ENCODE measurements around the gene THSD4.

The THSD4 gene

GRCh38 chr15:71607383-71607782 is 492.1 kb downstream of the THSD4 start:
- Histone ChIP-seq H3K9me3 (ENCODE audit: control insufficient read depth, low read length) (no peaks in the 10 kb centered on the region), H3K9ac (ENCODE audit: low read length) (no peak overlapping the region), H3K27me3 (ENCODE audit: control insufficient read depth, insufficient read depth, low read length) (no peaks in the 10 kb centered on the region), H3K36me3 (ENCODE audit: control insufficient read depth, insufficient read depth, low read length) (no peaks in the 10 kb centered on the region), H3K4me3 (ENCODE audit: low read length) (no peak overlapping the region), H3K4me1 (ENCODE audit: control insufficient read depth, insufficient read depth, low read length) (peaks cover 13% of the 10 kb centered on the region)

- H3K9ac ChIP-seq (ENCODE audit: low read length) = no peak overlapping the region
- H3K4me1 ChIP-seq (ENCODE audit: control insufficient read depth, insufficient read depth, low read length) = peaks cover 19% of the 10 kb centered on the region
- no peaks in the 10 kb centered on the region for H3K9me3 ChIP-seq (ENCODE audit: control insufficient read depth, low read length)
- no peak overlapping the region for H3K4me3 ChIP-seq (ENCODE audit: low read length)
- no peaks in the 10 kb centered on the region for H3K27me3 ChIP-seq (ENCODE audit: control insufficient read depth, insufficient read depth, low read length)
- no peaks in the 10 kb centered on the region for H3K36me3 ChIP-seq (ENCODE audit: control insufficient read depth, insufficient read depth, low read length)
Observed at GRCh38 chr15:71610728-71611552, 495.7 kb downstream of the THSD4 start.

DNA sequence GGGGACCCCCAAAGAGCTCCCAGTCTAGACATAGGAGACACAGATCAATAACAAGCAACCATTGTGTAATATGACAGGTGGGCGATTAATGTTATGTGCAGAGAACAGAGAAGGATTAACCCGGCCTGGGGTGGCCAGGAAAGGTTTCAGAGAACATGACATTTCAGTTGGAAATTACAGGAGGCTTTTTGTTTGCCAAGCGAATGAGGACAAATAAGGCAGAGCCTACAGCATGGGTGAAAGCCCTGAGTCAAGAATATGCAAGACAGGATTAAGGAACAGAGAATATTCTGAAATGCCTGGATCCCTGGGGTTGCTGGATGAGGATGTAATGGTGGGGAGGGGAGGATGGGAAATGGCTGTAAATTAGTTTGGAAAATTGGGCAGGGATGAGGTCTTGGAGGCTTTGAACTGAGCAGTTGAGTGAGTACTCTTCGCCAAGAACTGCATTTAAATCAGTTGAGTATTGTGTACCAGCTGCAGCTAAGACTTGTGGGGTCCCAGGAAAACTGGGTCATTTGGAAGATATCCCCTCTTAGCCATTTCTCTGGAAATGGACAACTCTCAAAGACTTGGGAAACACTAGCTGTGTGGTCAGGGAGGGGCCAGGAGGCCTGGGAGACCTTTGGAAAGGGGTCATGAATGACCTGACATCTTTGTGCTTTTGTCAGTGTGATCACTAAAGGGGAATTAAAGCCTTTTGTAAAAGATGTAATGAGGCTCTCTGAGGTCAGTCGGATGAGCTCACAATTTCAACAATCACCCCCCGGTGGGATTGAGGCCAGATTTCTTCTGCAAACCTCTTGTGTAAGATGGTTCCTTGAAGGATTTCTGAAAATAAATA is 496.5 kb downstream of the THSD4 start:
- Histone ChIP-seq H3K36me3 (ENCODE audit: control insufficient read depth, insufficient read depth, low read length) (no peaks in the 10 kb centered on the region), H3K27me3 (ENCODE audit: control insufficient read depth, insufficient read depth, low read length) (no peaks in the 10 kb centered on the region), H3K9ac (ENCODE audit: low read length) (no peak overlapping the region), H3K4me3 (ENCODE audit: low read length) (no peak overlapping the region), H3K4me1 (ENCODE audit: control insufficient read depth, insufficient read depth, low read length) (peaks cover 19% of the 10 kb centered on the region), H3K9me3 (ENCODE audit: control insufficient read depth, low read length) (no peaks in the 10 kb centered on the region)

DNA sequence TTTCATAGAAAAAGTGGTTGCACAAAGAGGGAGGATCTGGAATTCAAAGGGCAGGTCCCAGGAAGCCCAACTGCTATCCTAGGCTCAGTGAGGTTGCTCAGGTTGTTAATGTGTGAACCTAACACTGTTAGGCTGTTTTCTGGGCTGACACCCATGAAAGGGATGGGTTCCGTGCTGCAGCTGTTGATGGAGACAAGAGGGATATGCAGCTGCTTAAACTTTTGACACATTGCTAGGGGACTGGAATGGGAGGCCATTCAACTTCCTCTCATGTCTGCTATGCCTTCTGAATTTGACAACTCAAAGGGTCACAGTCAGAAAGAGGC is 497.1 kb downstream of the THSD4 start:
- H3K36me3 ChIP-seq (ENCODE audit: control insufficient read depth, insufficient read depth, low read length) = no peaks in the 10 kb centered on the region
- H3K27me3 ChIP-seq (ENCODE audit: control insufficient read depth, insufficient read depth, low read length) = no peaks in the 10 kb centered on the region
- peaks cover 19% of the 10 kb centered on the region for H3K4me1 ChIP-seq (ENCODE audit: control insufficient read depth, insufficient read depth, low read length)
- no peak overlapping the region for H3K9ac ChIP-seq (ENCODE audit: low read length)
- H3K9me3 ChIP-seq (ENCODE audit: control insufficient read depth, low read length) = no peaks in the 10 kb centered on the region
- H3K4me3 ChIP-seq (ENCODE audit: low read length) = no peak overlapping the region

DNA sequence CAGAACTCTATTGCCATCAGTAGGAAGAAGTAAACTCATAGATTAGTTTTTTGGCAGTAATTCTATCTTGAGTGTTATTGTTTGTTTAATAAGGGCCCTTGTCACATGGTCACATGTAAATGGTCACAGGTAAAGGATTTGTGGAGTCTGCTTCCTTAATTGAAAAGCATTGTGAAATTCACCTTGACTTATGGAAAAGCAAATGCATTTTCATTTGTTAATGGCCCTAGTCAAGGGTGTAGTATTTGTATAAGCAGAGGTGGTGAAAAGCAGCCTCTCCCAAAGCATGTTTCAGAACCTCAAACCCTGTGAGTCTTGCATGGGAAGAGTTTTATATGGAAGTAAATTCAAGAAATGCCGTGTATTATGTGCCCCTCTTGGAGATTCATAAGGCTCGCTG is 497.6 kb downstream of the THSD4 start:
- no peaks in the 10 kb centered on the region for H3K36me3 ChIP-seq (ENCODE audit: control insufficient read depth, insufficient read depth, low read length)
- no peak overlapping the region for H3K9ac ChIP-seq (ENCODE audit: low read length)
- H3K9me3 ChIP-seq (ENCODE audit: control insufficient read depth, low read length) = no peaks in the 10 kb centered on the region
- H3K4me3 ChIP-seq (ENCODE audit: low read length) = no peak overlapping the region
- no peaks in the 10 kb centered on the region for H3K27me3 ChIP-seq (ENCODE audit: control insufficient read depth, insufficient read depth, low read length)
- H3K4me1 ChIP-seq (ENCODE audit: control insufficient read depth, insufficient read depth, low read length) = peaks cover 19% of the 10 kb centered on the region

DNA sequence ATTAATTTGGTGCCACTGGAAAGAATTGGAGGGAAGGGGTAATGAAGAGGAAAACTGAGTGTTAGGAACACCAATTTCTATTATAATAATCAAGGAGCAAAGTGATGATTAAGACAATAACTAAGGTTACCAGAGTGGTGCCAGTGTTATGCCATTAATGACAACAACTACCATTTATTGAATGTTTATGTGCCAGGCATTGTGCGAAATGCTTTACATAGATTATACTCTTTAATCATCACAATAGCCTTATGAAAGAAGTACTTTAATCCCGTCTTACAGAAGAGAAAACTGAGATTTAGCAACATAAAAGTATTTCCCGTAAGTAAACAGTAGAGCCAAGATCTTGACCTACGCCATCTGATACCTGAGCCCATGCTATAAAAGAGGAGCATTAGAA is 507.8 kb downstream of the THSD4 start:
- Histone ChIP-seq H3K9me3 (ENCODE audit: control insufficient read depth, low read length) (no peaks in the 10 kb centered on the region), H3K4me1 (ENCODE audit: control insufficient read depth, insufficient read depth, low read length) (no peaks in the 10 kb centered on the region), H3K36me3 (ENCODE audit: control insufficient read depth, insufficient read depth, low read length) (no peaks in the 10 kb centered on the region), H3K9ac (ENCODE audit: low read length) (no peak overlapping the region), H3K4me3 (ENCODE audit: low read length) (no peak overlapping the region), H3K27me3 (ENCODE audit: control insufficient read depth, insufficient read depth, low read length) (no peaks in the 10 kb centered on the region)

DNA sequence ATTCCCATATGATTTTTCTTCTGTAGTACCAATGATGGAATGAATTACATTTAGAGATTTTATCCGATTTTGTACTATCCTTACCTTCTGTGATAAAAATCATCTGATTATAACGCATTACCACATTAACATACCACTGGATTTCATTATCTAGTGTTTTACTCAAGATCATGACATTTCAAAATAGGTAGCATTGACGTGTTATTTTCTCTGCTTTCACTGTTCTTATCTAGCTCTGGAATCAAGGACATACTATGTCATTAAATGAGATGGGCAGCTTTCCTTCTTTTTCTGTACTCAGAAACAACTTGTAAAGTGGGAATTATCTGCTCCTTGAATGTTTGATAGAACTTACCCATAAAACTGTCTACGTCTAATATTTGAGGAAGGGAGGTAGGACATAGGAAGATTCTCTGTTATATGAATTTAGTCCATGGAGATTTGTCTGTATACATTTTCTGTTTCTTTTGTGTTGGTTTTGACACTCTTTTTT is 511.4 kb downstream of the THSD4 start:
- Histone ChIP-seq H3K36me3 (ENCODE audit: control insufficient read depth, insufficient read depth, low read length) (no peaks in the 10 kb centered on the region), H3K9me3 (ENCODE audit: control insufficient read depth, low read length) (no peaks in the 10 kb centered on the region), H3K4me3 (ENCODE audit: low read length) (no peak overlapping the region), H3K9ac (ENCODE audit: low read length) (no peak overlapping the region), H3K4me1 (ENCODE audit: control insufficient read depth, insufficient read depth, low read length) (no peaks in the 10 kb centered on the region), H3K27me3 (ENCODE audit: control insufficient read depth, insufficient read depth, low read length) (no peaks in the 10 kb centered on the region)

DNA sequence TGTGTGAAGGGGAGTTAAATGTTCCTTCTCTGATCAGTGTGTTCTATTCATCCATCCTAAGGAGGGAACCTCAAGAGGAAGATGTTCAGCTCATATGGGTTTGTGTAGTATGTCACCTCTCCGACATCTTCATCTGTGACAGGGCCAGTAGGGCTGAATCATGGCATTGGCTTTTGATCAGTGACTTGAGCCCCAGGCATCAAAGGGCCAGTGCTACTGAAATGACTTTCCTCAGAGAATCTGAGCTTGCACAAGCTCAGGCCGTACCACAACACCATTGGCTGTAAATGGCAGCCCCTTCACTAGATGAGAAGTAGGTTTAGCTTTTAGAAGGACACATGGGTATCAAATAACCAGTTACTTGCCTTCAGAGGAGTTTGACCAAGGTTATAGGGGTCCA is 511.9 kb downstream of the THSD4 start:
- Histone ChIP-seq H3K36me3 (ENCODE audit: control insufficient read depth, insufficient read depth, low read length) (no peaks in the 10 kb centered on the region), H3K9me3 (ENCODE audit: control insufficient read depth, low read length) (no peaks in the 10 kb centered on the region), H3K27me3 (ENCODE audit: control insufficient read depth, insufficient read depth, low read length) (no peaks in the 10 kb centered on the region), H3K9ac (ENCODE audit: low read length) (no peak overlapping the region), H3K4me3 (ENCODE audit: low read length) (no peak overlapping the region), H3K4me1 (ENCODE audit: control insufficient read depth, insufficient read depth, low read length) (no peaks in the 10 kb centered on the region)

DNA sequence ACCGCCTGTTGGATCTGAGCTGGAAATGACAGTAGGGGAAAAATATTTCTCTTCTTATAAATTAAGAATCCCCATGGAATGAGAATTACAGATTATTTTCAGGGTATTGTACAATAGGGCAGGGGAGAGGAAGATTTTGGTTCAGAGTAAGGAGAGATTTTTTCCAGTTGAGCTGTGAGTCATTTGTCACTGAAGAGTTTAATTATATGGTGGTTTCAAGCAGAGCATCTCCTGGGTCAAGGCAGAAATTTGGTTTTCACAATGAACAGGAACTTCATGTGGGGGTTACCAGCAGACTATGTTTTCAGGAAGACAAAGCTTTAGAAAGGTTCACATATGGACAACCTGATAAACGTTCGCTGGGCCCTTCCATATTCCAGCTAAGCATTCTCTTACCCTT is 512.3 kb downstream of the THSD4 start:
- no peak overlapping the region for H3K4me3 ChIP-seq (ENCODE audit: low read length)
- H3K9me3 ChIP-seq (ENCODE audit: control insufficient read depth, low read length) = no peaks in the 10 kb centered on the region
- H3K9ac ChIP-seq (ENCODE audit: low read length) = no peak overlapping the region
- no peaks in the 10 kb centered on the region for H3K36me3 ChIP-seq (ENCODE audit: control insufficient read depth, insufficient read depth, low read length)
- no peaks in the 10 kb centered on the region for H3K27me3 ChIP-seq (ENCODE audit: control insufficient read depth, insufficient read depth, low read length)
- H3K4me1 ChIP-seq (ENCODE audit: control insufficient read depth, insufficient read depth, low read length) = no peaks in the 10 kb centered on the region

- Histone ChIP-seq H3K4me3 (ENCODE audit: low read length) (no peak overlapping the region), H3K9ac (ENCODE audit: low read length) (no peak overlapping the region), H3K36me3 (ENCODE audit: control insufficient read depth, insufficient read depth, low read length) (no peaks in the 10 kb centered on the region), H3K9me3 (ENCODE audit: control insufficient read depth, low read length) (no peaks in the 10 kb centered on the region), H3K4me1 (ENCODE audit: control insufficient read depth, insufficient read depth, low read length) (no peaks in the 10 kb centered on the region), H3K27me3 (ENCODE audit: control insufficient read depth, insufficient read depth, low read length) (no peaks in the 10 kb centered on the region)
Observed at GRCh38 chr15:71628988-71629770, 513.9 kb downstream of the THSD4 start.

DNA sequence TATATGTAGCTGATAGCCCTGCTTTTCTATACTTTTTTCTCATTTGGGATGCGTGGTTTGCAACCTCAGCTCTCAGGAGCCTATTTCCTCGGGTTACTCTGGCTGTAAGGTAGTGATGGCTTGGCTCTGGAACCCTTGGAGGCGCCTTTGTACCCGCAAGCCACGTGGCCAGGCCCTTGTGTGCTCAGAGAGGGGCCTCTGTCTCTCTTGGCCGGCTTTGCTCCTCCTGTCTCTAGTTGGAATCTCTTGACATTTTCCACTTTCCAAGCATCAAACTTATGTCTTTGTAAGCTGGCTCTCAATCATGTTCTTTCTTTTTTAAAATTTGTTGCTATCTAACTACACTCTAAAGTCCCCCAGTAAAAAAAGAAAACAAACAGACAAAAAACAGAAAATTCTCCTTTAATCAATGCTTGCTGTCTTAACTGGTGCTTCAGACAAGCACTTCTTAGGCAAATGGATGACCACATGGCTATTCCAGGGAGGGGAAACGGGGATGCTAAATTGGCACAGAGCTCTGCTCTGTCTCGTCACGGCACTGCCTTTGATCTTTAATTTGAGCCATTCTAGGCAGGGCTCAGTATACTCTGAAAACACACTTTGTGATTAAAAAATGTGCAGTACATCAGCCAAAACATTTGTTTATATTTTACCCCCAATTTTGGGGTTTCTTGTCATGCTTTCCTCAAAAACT is 514.7 kb downstream of the THSD4 start:
- no peak overlapping the region for H3K9ac ChIP-seq (ENCODE audit: low read length)
- H3K27me3 ChIP-seq (ENCODE audit: control insufficient read depth, insufficient read depth, low read length) = no peaks in the 10 kb centered on the region
- no peaks in the 10 kb centered on the region for H3K36me3 ChIP-seq (ENCODE audit: control insufficient read depth, insufficient read depth, low read length)
- H3K4me1 ChIP-seq (ENCODE audit: control insufficient read depth, insufficient read depth, low read length) = no peaks in the 10 kb centered on the region
- no peaks in the 10 kb centered on the region for H3K9me3 ChIP-seq (ENCODE audit: control insufficient read depth, low read length)
- H3K4me3 ChIP-seq (ENCODE audit: low read length) = no peak overlapping the region
